ENCODE measurements around the gene EPG5. TPM values are rescaled to one million over a fixed set of nuclear protein-coding genes. Genes with fewer than 3 reads are reported as not detected.
A peak's percentile ranks its signal among the peaks of the same experiment; 100 is the strongest.

EPG5 gene
- total and polyA plus RNA-seq, 9 donors, result 9.1 to 17.1 (median 11.5) TPM

- Histone ChIP-seq H3K4me1 (ENCODE audit: control insufficient read depth, insufficient read depth, low read length) (no peaks in the 10 kb centered on the region), H3K9me3 (replicated peaks; ENCODE audit: control insufficient read depth, low read depth, low read length) (no peaks in the 10 kb centered on the region), H3K27me3 (ENCODE audit: control insufficient read depth, insufficient read depth, low read length) (no peaks in the 10 kb centered on the region), H3K27ac (ENCODE audit: low read length) (no peak overlapping the region), H3K36me3 (ENCODE audit: control insufficient read depth, insufficient read depth, low read length) (peaks cover 38% of the 10 kb centered on the region), H3K4me3 (ENCODE audit: low read length) (no peak overlapping the region)
- WGBS (ENCODE audit: insufficient coverage), result 100% methylated on average over 1 of the region's 3 CpGs
- no peak for DNase-seq
Observed at GRCh38 chr18:45926691-45927090, 40.4 kb downstream of the EPG5 start.

GRCh38 chr18:45926085-45926484 lies 41.0 kb downstream of the EPG5 start:
- no peak overlapping the region for H3K27ac ChIP-seq (ENCODE audit: low read length)
- H3K4me1 ChIP-seq (ENCODE audit: control insufficient read depth, insufficient read depth, low read length), result no peaks in the 10 kb centered on the region
- H3K27me3 ChIP-seq (ENCODE audit: control insufficient read depth, insufficient read depth, low read length), result no peaks in the 10 kb centered on the region
- no CpG with 5 or more reads among the region's 3 CpGs for WGBS (ENCODE audit: insufficient coverage)
- peaks cover 38% of the 10 kb centered on the region for H3K36me3 ChIP-seq (ENCODE audit: control insufficient read depth, insufficient read depth, low read length)
- H3K9me3 ChIP-seq (replicated peaks; ENCODE audit: control insufficient read depth, low read depth, low read length), result no peaks in the 10 kb centered on the region
- no peak overlapping the region for H3K4me3 ChIP-seq (ENCODE audit: low read length)
- DNase-seq, result no peak

- Histone ChIP-seq H3K36me3 (ENCODE audit: control insufficient read depth, insufficient read depth, low read length) (peaks cover 42% of the 10 kb centered on the region), H3K9me3 (replicated peaks; ENCODE audit: control insufficient read depth, low read depth, low read length) (no peaks in the 10 kb centered on the region), H3K27me3 (ENCODE audit: control insufficient read depth, insufficient read depth, low read length) (no peaks in the 10 kb centered on the region), H3K4me3 (ENCODE audit: low read length) (no peak overlapping the region), H3K4me1 (ENCODE audit: control insufficient read depth, insufficient read depth, low read length) (peaks cover 3% of the 10 kb centered on the region), H3K27ac (ENCODE audit: low read length) (no peak overlapping the region)
- 100% methylated on average over 1 of the region's 1 CpG for WGBS (ENCODE audit: insufficient coverage)
- DNase-seq, result no peak
Observed at GRCh38 chr18:45923138-45923537, 44.0 kb downstream of the EPG5 start.

- no peak overlapping the region for H3K27ac ChIP-seq (ENCODE audit: low read length)
- no peaks in the 10 kb centered on the region for H3K9me3 ChIP-seq (replicated peaks; ENCODE audit: control insufficient read depth, low read depth, low read length)
- H3K36me3 ChIP-seq (ENCODE audit: control insufficient read depth, insufficient read depth, low read length), result peaks cover 47% of the 10 kb centered on the region
- H3K4me1 ChIP-seq (ENCODE audit: control insufficient read depth, insufficient read depth, low read length), result peaks cover 3% of the 10 kb centered on the region
- no peak overlapping the region for H3K4me3 ChIP-seq (ENCODE audit: low read length)
- H3K27me3 ChIP-seq (ENCODE audit: control insufficient read depth, insufficient read depth, low read length), result no peaks in the 10 kb centered on the region
- DNase-seq, result peak; percentile 51
- 45% methylated on average over 3 of the region's 4 CpGs for WGBS (ENCODE audit: insufficient coverage)
Observed at GRCh38 chr18:45920367-45920766, 46.8 kb downstream of the EPG5 start.

- Histone ChIP-seq H3K27ac (ENCODE audit: low read length) (no peak overlapping the region), H3K4me3 (ENCODE audit: low read length) (no peak overlapping the region), H3K9me3 (replicated peaks; ENCODE audit: control insufficient read depth, low read depth, low read length) (no peaks in the 10 kb centered on the region), H3K27me3 (ENCODE audit: control insufficient read depth, insufficient read depth, low read length) (no peaks in the 10 kb centered on the region), H3K4me1 (ENCODE audit: control insufficient read depth, insufficient read depth, low read length) (peaks cover 3% of the 10 kb centered on the region), H3K36me3 (ENCODE audit: control insufficient read depth, insufficient read depth, low read length) (peaks cover 48% of the 10 kb centered on the region)
- 83% methylated on average over 3 of the region's 8 CpGs for WGBS (ENCODE audit: insufficient coverage)
- DNase-seq, result no peak
Observed at GRCh38 chr18:45916302-45916701, 50.8 kb downstream of the EPG5 start.

- Histone ChIP-seq H3K4me3 (ENCODE audit: low read length) (no peak overlapping the region), H3K36me3 (ENCODE audit: control insufficient read depth, insufficient read depth, low read length) (peaks cover 58% of the 10 kb centered on the region), H3K4me1 (ENCODE audit: control insufficient read depth, insufficient read depth, low read length) (no peaks in the 10 kb centered on the region), H3K27me3 (ENCODE audit: control insufficient read depth, insufficient read depth, low read length) (no peaks in the 10 kb centered on the region), H3K9me3 (replicated peaks; ENCODE audit: control insufficient read depth, low read depth, low read length) (no peaks in the 10 kb centered on the region), H3K27ac (ENCODE audit: low read length) (no peak overlapping the region)
- WGBS (ENCODE audit: insufficient coverage), result 60% methylated on average over 1 of the region's 4 CpGs
- no peak for DNase-seq
Observed at GRCh38 chr18:45913276-45913675, 53.9 kb downstream of the EPG5 start.

GRCh38 chr18:45910405-45911023 lies 56.6 kb downstream of the EPG5 start:
- Histone ChIP-seq H3K9me3 (replicated peaks; ENCODE audit: control insufficient read depth, low read depth, low read length) (no peaks in the 10 kb centered on the region), H3K27ac (ENCODE audit: low read length) (no peak overlapping the region), H3K36me3 (ENCODE audit: control insufficient read depth, insufficient read depth, low read length) (peaks cover 57% of the 10 kb centered on the region), H3K4me1 (ENCODE audit: control insufficient read depth, insufficient read depth, low read length) (no peaks in the 10 kb centered on the region), H3K27me3 (ENCODE audit: control insufficient read depth, insufficient read depth, low read length) (no peaks in the 10 kb centered on the region), H3K4me3 (ENCODE audit: low read length) (no peak overlapping the region)
- DNase-seq, result peak; percentile 23
- WGBS (ENCODE audit: insufficient coverage), result 100% methylated on average over 1 of the region's 4 CpGs

GRCh38 chr18:45901654-45902210 lies 65.4 kb downstream of the EPG5 start:
- WGBS (ENCODE audit: insufficient coverage), result no CpG with 5 or more reads among the region's 1 CpG
- Histone ChIP-seq H3K4me3 (ENCODE audit: low read length) (no peak overlapping the region), H3K9me3 (replicated peaks; ENCODE audit: control insufficient read depth, low read depth, low read length) (no peaks in the 10 kb centered on the region), H3K27ac (ENCODE audit: low read length) (no peak overlapping the region), H3K27me3 (ENCODE audit: control insufficient read depth, insufficient read depth, low read length) (no peaks in the 10 kb centered on the region), H3K4me1 (ENCODE audit: control insufficient read depth, insufficient read depth, low read length) (no peaks in the 10 kb centered on the region), H3K36me3 (ENCODE audit: control insufficient read depth, insufficient read depth, low read length) (peaks cover 39% of the 10 kb centered on the region)
- DNase-seq, result no peak

GRCh38 chr18:45900623-45901022 lies 66.5 kb downstream of the EPG5 start:
- no peak overlapping the region for H3K27ac ChIP-seq (ENCODE audit: low read length)
- WGBS (ENCODE audit: insufficient coverage), result 90% methylated on average over 3 of the region's 4 CpGs
- no peak for DNase-seq
- no peak overlapping the region for H3K4me3 ChIP-seq (ENCODE audit: low read length)
- H3K27me3 ChIP-seq (ENCODE audit: control insufficient read depth, insufficient read depth, low read length), result no peaks in the 10 kb centered on the region
- H3K4me1 ChIP-seq (ENCODE audit: control insufficient read depth, insufficient read depth, low read length), result no peaks in the 10 kb centered on the region
- H3K9me3 ChIP-seq (replicated peaks; ENCODE audit: control insufficient read depth, low read depth, low read length), result no peaks in the 10 kb centered on the region
- peaks cover 40% of the 10 kb centered on the region for H3K36me3 ChIP-seq (ENCODE audit: control insufficient read depth, insufficient read depth, low read length)

- Histone ChIP-seq H3K27me3 (ENCODE audit: control insufficient read depth, insufficient read depth, low read length) (no peaks in the 10 kb centered on the region), H3K27ac (ENCODE audit: low read length) (no peak overlapping the region), H3K36me3 (ENCODE audit: control insufficient read depth, insufficient read depth, low read length) (peaks cover 37% of the 10 kb centered on the region), H3K9me3 (replicated peaks; ENCODE audit: control insufficient read depth, low read depth, low read length) (no peaks in the 10 kb centered on the region), H3K4me3 (ENCODE audit: low read length) (no peak overlapping the region), H3K4me1 (ENCODE audit: control insufficient read depth, insufficient read depth, low read length) (no peaks in the 10 kb centered on the region)
- DNase-seq, result peak; percentile 16
Observed at GRCh38 chr18:45896991-45897390, 70.1 kb downstream of the EPG5 start.

- no peaks in the 10 kb centered on the region for H3K9me3 ChIP-seq (replicated peaks; ENCODE audit: control insufficient read depth, low read depth, low read length)
- no peak for DNase-seq
- H3K27me3 ChIP-seq (ENCODE audit: control insufficient read depth, insufficient read depth, low read length), result no peaks in the 10 kb centered on the region
- no peaks in the 10 kb centered on the region for H3K4me1 ChIP-seq (ENCODE audit: control insufficient read depth, insufficient read depth, low read length)
- 100% methylated on average over 2 of the region's 7 CpGs for WGBS (ENCODE audit: insufficient coverage)
- H3K36me3 ChIP-seq (ENCODE audit: control insufficient read depth, insufficient read depth, low read length), result peaks cover 37% of the 10 kb centered on the region
- no peak overlapping the region for H3K4me3 ChIP-seq (ENCODE audit: low read length)
- no peak overlapping the region for H3K27ac ChIP-seq (ENCODE audit: low read length)
Observed at GRCh38 chr18:45896452-45896851, 70.7 kb downstream of the EPG5 start.
